ENCODE results near the gene CNN1.

CNN1 gene

DNA sequence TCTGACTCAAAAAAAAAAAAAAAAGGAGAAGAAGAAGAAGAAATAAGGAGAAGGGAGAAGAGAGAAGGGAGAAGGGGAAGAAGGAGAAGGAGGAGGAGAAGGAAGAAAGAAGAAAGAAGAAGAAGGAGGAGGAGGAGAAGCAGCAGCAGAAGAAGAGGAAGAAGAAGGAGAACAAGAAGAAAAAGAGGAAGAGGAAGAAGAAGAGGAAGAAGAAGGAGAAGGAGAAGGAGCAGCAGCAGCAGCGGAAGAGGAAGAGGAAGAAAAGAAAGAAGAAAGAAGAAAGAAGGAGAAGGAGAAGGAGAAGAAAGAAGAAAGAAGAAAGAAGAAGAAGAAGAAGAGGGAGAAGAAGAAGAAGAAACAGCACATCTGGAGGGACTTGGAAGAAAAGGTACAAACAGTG lies 4.1 kb upstream of the CNN1 start:
- no peak for DNase-seq

DNA sequence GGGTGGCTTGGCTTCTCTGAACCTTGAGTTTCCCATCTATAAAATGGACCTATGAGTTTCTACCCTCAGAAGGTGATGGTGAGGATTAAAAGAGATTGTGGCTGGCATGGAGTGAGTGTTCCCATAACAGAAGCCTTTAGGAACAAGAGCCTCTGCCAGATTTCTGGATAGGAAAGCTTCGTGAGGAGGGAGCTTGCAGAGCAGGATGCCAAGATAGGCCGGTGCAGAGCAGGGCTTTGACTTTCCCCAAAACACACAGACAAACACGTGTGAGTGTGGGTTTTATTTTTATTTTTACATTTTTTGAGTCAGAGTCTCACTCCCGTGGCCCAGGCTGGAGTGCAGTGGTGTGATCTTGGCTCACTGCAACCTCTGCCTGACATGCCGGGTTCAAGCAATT lies 3.7 kb upstream of the CNN1 start:
- DNase-seq: peak in 4 of 58 donors; percentile 1 to 33 (median 12)

DNA sequence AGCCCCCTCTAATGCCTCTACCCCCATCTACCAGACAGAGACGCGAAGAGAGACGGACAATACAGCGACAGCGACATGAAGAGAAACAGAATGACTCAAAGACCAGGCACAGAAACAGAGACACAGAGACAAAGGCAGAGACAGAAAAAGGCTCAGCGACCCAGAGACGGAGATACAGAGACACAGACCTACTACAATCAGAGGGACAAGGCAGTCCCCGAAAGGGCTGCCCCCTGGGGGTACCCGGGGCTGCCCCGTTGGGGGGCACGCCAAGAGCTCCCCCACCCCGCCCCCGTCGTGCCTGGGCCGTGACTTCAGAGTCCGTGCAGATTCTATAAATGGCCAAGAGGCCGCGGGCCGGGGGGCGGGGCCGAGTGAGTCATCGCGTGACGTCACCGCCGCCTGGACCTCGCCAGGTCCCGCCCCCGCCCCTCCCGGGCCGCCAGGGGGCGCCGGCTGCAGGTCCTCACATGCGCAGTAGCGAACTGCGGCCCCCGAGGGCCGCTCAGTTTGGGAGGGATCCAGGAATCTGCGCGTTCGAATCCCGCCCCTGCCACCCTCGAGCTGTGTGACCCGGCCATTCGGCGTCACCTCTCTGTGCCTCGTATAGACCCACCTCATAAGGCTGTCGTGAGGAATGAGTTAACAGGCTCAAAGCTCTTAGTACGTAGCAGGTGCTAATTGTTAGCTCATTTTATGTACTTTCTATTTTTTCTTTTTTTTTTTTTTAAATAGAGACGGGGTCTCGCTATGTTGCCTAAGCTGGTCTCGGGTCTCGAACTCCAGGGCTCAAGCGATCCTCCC lies 2.7 kb upstream of the CNN1 start:
- peak in 56 of 58 donors; percentile 3 to 94 (median 77) for DNase-seq

DNA sequence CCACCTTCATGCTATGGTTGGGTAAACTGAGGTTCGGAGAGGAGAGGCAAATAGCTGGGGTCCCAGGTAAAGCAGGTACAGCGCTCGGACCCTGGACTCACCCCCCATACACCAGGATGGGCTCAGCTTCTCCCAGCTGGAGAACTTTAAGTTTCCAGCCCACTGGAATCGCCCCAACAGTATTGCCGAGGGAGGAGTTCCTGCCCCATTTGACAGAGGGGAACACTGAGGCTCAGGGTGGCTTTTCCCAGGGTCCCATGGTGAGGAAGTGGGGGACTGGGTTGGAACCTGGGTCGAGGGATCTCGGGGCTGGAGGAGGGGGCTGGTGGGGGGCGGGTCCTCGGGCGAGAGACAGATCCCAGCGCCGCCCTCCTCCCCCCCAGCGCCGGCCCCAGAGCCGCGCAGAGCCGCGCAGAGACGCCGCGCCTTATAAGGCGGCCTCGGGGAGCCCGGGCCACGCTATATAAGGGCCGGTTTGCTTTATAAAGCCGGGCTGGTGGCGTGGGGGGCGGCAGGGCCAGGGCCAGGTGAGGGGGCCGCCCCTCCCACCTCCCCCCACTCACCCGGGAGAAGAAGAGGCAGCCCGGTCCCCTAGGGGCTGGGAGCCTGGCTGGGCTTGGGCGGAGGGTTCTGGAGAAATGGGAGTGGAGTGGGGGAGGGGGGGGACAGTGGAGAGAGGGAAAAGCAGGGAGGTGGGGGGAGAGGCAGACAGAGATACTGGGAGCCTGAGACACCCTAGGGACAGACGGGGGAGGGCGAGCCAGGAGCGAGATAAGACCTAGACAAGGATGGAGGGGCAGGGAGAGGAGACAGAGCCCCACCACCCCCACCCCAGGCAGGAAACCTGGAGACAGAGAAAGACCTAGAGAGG lies 1.1 kb downstream of the CNN1 start:
- DNase-seq: peak in 1 of 58 donors; percentile 52

DNA sequence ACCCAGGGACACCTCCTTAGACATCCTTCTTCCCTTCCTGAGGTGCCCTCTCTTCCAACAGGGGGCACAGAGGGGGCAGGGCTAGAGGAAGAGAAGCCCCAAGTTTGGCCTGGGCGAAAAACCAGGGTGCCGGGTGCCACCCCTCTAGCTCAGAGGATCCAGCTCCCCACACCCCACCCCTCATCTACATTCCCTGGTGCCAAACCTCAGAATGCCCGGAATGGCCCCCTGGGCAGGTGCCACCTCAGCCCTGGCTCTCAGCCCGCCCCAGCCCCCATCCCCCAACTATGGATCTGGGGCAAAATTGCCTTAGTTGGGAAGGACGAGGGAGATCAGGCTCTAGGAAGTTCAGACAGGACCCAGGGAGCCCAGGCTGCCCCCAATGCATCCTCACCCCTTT lies 2.0 kb downstream of the CNN1 start:
- DNase-seq: no peak

DNA sequence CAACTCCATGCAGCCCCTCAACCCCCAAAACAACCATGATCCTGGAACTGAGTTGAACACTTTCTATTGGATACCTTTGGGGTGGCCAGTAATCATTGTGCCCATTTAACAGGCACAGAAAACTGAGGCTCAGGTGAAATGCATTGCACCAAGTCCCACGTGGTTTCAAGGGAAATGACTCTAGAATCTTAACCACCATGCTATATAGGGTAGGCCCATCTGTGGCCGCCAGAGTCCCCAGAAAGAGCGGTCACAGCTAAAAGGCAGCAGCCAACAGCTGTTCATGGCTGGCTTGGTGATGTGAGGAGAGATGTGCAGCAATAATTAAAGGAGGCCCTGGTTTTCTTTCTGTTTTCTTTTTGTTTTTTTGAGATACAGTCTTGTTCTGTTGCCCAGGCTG lies 2.6 kb downstream of the CNN1 start:
- DNase-seq: no peak

DNA sequence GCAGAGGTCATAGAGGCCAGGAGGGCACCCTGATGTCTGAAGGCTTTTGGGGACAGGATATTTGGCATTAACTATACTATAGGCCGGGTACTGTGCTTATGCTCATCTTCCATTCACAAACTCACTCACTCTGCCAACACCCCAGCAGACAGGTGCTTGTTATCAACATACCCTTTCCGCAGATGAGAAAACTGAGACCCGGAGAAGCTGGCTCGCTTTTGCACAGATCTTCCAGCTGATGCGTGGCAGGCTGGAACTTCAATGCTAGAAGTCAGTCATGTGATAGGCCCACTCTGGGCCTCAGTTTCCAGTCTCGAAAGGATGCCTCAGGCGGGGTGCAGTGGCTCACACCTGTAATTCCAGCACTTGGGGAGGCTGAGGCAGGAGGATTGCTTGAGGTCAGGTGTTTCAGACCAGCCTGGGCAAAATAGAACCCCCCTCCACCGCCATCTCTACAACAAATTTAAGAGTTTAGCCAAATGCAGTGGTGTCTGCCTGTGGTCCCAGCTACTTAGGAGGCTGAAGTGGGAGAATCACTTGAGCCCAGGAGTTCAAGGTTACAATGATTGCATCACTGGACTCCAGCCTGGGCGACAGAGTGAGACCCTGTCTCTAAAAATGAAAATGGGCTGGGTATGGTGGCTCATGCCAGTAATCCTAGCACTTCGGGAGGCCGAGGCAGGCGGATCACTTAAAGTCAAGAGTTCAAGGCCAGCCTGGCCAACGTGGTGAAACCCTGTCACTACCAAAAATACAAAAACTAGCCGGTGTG lies 9.5 kb downstream of the CNN1 start:
- no peak for DNase-seq

DNA sequence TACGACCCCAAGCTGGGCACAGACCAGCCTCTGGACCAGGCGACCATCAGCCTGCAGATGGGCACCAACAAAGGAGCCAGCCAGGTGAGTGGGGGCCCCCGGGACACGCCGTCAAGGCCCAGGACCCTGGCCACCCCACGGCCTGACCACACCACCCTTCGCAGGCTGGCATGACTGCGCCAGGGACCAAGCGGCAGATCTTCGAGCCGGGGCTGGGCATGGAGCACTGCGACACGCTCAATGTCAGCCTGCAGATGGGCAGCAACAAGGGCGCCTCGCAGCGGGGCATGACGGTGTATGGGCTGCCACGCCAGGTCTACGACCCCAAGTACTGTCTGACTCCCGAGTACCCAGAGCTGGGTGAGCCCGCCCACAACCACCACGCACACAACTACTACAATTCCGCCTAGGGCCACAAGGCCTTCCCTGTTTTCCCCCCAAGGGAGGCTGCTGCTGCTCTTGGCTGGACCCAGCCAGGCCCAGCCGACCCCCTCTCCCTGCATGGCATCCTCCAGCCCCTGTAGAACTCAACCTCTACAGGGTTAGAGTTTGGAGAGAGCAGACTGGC lies 10.8 kb downstream of the CNN1 start:
- DNase-seq: no peak

DNA sequence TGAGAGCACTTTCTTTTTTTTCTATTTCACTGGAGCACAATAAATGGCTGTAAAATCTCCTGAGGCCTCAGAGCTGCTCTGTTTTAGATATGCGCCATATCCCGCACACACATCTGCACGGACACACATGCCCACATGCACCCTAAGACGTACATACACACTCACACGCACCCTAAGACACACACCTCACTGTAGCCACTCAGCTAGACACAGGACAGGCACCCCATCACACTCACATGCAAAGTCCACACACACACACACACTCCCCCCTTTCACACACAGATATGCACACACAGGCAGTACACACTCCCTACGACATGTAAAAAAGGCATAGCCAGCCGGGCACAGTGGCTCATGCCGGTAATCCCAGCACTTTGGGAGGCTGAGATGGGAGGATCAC lies 11.6 kb downstream of the CNN1 start:
- DNase-seq: no peak

DNA sequence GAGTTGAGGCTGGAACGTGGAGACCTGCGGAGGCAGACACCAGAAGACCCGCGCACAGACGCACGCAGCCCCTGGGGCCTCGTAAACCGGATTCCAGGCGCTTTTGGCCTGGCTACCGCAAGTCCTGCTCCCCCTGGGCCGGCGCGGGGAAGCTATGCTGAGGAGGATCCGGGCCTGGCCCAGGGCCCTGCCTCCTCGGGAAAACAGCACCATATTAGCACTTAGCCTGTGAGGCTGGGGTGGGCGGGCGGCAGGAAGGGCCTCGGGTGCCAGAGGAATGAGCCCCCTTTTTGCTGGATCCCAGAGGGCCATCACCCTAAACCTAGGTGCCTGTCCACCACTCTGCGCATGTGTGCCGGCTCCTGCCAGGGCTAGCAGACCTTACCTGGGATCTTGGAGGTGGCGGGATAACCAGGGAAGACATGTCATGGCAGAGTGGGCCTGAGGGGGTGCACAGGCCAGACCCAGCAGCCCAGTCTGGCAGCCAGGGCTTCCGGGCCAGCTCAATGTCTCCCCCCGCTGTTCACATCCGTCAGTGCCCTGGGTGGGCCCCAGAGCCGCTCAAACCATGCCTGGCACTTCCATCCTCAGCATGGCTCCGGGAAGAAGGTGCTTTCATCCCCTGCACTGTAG lies 13.1 kb downstream of the CNN1 start:
- DNase-seq: peak in 1 of 58 donors; percentile 6

DNA sequence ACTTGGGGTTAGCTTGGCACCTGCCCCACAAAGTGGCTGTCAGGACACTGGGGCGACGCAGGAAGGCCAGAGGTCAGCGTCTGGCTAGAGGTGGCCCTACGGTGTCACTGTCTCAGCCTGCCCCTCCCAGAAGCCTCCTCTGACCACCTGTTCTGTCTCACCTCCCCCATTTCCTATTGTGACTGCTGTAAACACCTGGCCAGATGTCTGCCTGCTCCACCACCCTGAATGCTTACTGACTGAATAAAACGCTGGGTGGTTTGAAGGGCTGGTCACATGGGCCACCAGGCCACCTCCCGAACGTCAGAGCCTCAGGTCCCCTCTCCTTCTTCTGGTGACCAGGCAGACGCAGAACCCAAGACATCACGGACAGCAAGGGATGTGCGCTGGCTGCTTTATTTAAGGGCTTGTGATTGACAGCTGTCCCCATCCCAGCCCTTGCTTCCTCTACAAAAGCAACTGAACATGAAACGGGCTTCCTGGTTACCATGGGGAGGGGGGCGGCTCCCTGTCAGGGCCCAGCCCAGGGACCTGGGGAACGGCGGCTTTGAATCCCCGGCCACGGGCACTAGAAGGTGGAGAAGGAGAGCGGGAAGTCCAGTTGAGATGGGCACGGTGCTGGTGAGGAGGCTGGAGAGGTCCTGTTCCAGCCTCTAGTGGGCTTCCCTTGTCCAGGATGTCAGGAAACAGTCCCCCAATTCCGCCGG lies 14.2 kb downstream of the CNN1 start:
- no peak for DNase-seq

DNA sequence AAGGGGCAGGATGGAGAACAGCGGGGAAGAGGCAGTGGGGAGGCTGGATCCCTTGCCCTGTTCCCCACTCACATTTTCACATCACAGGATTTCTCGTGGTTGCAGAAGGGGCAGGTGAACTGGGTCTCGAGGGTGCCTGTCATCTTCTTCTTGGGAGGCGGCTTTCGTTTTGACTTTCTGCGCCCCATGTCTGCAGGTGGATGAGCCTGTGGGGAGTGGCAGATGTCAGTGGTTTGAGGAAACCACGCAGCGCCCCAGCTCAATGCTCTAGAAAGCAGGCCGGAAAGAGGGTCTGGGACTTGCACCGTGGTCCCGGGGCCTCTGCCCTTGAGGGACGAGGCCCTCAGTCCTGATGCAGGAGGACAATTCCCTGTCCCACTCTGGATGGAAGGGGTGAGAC lies 15.5 kb downstream of the CNN1 start:
- no peak for DNase-seq

DNA sequence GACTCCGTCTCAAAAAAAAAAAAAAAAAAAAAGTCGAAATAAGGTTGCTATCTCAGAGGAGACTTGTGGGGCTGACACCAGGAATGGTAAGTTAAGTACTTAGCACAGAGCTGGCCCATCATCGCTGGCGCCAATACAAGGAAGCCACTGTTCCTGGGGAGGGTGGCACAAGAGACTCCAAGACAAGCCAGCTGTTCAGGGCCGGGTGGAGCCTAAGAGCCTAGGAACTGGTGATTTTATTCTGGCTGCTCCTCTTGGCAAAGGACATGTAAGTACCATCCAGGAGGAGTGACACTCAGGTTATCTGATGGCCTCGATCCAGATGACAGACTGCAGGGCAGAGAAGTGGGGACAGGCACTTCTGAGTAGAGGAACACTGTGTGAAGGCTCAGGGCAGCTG lies 16.6 kb downstream of the CNN1 start:
- DNase-seq: peak in 6 of 58 donors; percentile 5 to 24 (median 12)

DNA sequence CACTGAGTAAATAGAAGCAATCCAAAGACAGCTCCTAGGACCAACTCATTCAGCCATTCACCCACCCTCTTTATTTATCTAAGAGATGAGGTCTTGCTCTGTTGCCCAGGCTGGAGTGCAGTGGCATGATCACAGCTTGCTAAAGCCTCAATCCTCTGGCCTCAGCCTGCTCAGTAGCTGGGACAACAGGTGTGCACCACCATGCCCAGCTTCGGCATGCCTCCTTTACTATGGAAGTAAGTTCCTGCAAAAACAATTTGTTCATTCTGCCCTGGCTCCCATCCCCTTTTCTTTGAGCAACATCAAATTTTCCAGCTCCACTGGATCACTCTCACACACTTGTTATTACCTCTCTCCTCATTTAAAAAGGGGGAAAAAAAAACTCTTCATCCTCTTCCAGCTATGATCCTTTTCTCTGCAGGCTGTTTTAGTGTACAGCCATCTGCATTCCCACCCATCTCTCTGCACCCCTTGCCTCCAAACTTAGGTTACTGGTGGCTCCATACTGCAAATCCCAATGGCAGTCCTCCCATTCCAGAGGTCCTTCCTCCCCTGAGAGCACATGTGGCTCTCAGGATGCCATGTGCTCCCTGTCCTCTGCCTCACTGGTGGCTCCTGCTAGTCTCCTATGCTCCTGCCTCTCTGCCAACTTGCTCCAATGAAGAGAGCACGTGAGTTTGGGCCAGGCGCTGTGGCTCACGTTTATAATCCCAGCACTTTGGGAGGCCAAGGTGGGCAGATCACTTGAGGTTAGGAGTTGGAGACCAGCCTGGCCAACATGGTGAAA lies 18.2 kb downstream of the CNN1 start:
- DNase-seq: no peak

DNA sequence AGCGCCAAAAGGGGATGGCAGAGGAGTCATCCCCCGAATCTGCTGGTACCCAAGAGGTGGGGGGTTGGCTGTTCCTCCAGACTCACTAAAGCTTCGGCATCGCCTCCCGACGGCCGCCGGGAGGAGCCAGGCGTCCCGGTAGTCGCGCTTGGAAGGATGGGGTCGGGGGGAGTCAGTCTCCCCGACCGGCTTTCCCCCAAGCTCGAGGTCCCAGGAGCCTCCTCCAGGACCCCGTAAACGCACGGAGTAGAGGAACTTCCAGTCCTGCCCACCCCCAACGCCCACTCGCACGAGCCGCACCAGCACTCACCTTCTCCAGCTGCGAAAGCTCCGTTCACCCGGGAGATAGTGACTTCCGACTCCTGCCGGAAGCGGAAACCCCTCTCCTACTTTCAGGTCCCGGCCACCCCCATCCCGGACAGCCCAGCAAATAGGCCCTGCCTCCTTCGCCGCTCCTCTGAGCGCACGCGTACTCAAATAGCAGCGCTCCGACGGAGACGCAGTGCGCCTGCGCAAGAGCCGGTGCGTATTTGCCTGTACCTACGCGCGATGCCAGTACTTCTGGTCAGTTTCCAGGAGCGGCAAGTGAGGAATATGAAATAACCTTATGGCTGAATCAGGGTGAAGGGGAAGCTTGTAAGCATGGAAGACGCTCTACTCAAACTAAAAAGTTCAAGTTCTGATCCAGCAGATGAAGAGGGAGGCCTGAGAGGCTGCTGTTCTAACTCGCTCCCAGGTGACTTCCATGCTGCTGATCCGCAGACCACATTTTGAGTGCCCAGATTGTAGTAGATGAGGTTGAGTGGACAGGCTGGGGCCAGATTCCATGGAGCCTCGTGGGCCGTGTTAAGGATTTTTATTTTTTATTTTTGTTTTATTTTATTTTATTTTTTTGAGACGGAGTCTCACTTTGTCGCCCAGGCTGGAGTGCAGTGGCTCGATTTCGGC lies 20.5 kb downstream of the CNN1 start, which contains the start of gene ELOF1:
TSS of gene ELOF1 (minus strand) at position 350 of the 948 bp plus-strand sequence. CDS start 4,883 bp downstream, outside the sequence.
- peak; percentile 85 to 99 (median 96) for DNase-seq

DNA sequence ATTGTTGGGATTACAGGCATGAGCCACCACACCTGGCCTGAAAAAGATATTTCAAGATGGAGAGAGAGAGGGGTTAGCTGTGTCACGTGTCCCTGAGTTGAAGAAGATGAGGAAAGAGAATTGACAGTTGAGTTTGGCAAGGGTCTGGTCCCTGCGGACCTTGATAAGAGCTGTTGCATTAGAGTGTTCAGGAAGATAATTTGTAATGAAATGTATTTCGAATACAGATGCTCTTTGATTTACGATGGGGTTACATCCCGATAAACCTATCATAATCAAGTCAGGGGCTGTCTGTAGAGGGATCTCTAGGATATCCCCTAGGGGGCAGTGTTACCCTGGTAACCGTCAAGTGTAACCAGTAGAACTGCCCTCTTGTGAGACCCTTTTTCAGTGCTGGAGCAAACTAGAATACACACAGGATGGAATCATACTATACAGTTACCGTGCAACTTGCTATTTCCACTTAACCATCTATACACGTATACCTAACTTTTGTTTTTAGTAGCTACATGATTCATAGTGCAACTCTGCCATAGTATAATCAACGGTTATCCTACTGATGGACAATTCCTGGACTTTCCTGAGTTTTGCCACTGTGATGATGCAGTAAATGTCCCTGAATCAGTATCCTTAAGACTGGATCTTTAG lies 21.9 kb downstream of the CNN1 start:
- peak in 16 of 58 donors; percentile 0 to 64 (median 20) for DNase-seq

DNA sequence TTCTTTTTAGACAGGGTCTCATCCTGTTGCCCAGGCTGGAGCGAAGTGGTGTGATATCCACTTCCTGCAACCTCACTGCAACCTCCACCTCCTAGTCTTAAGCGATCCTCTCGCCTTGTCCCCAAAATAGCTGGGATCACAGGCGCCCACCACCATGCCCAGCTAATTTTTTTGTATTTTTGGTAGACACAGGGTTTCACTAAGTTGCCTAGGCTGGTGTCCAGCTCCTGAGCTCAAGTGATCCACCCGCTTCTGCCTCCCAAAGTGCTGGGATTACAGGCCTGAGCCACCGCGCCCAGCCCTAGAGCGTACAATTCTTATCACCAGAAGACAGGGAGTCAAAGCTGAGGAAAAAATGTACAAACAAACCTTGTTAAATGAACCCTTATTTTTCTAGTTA lies 24.9 kb downstream of the CNN1 start:
- no peak for DNase-seq

All from anterior cingulate cortex (tissue), 58 donors.